Mesothelial cell of epicardium (in vitro differentiated cells): Measurements from ENCODE around the gene FXYD3. TPM values are rescaled to one million over a fixed set of nuclear protein-coding genes. Genes with fewer than 3 reads are reported as not detected.
A peak's percentile ranks its signal among the peaks of the same experiment; 100 is the strongest.

ENCODE experiments used
- DNase-seq, 2 experiments: peaks; one replicate each; pipeline ENCODE4 v3.0.0; 2021; ENCODE audit warnings: low spot score in 2 of 2; ENCODE audit not compliant: unreplicated experiment in 2 of 2
- H3K27ac Mint-ChIP-seq: 2 replicates; pipeline ENCODE4 v1.8.0; 2021; ENCODE audit warnings: mixed read lengths
- H3K27me3 Mint-ChIP-seq: 2 replicates; pipeline ENCODE4 v1.8.0; 2021; ENCODE audit warnings: low read depth, mixed read lengths
- H3K36me3 Mint-ChIP-seq: 2 replicates; pipeline ENCODE4 v1.8.0; 2021; ENCODE audit warnings: mixed read lengths
- H3K4me1 Mint-ChIP-seq: 2 replicates; pipeline ENCODE4 v1.8.0; 2021; ENCODE audit warnings: mixed read lengths
- H3K4me3 Mint-ChIP-seq: 2 replicates; pipeline ENCODE4 v1.8.0; 2021; ENCODE audit warnings: mild to moderate bottlenecking, moderate library complexity, mixed read lengths
- H3K9me3 Mint-ChIP-seq: 2 replicates; pipeline ENCODE4 v1.8.0; 2021; ENCODE audit warnings: mixed read lengths
- CTCF ChIP-seq: fragments of 200-600 bp; sonication (generic); IDR thresholded peaks from one replicate; pipeline ENCODE4 v1.5.0; 2021; ENCODE audit warnings: antibody characterized with exemption; ENCODE audit not compliant: unreplicated experiment
- total RNA-seq: library from RNA; stranded (reverse); gene quantifications from 3 replicates; pipeline ENCODE4 v1.2.1, GENCODE V29; 2021

FXYD3 gene
- total RNA-seq, 1 donor from 2014 or later: 5.5 TPM

GRCh38 chr19:35140207-35140961, 24.8 kb downstream of the FXYD3 start:
- no peak for DNase-seq
- Mint-ChIP-seq H3K27ac (no peak overlapping the region), H3K4me3 (no peak overlapping the region), H3K4me1 (peaks cover 52% of the 10 kb centered on the region), H3K27me3 (peaks cover 61% of the 10 kb centered on the region), H3K36me3 (no peaks in the 10 kb centered on the region), H3K9me3 (no peaks in the 10 kb centered on the region)
- TF ChIP-seq CTCF: no peak

- DNase-seq: peak; percentile 83 to 85
- no peak for TF ChIP-seq CTCF
- peaks cover 62% of the 10 kb centered on the region for H3K27me3 Mint-ChIP-seq
- H3K36me3 Mint-ChIP-seq: no peaks in the 10 kb centered on the region
- H3K4me3 Mint-ChIP-seq: peak overlapping the region; percentile 39
- no peaks in the 10 kb centered on the region for H3K9me3 Mint-ChIP-seq
- H3K27ac Mint-ChIP-seq: peak overlapping the region; percentile 64
- peaks cover 52% of the 10 kb centered on the region for H3K4me1 Mint-ChIP-seq
These were observed 25.6 kb downstream of the FXYD3 start for GRCh38 chr19:35140962-35141836.

GRCh38 chr19:35141837-35142605, 26.4 kb downstream of the FXYD3 start:
- Mint-ChIP-seq H3K4me3 (peak overlapping the region; percentile 44), H3K27ac (no peak overlapping the region), H3K27me3 (peaks cover 62% of the 10 kb centered on the region), H3K9me3 (no peaks in the 10 kb centered on the region), H3K36me3 (no peaks in the 10 kb centered on the region), H3K4me1 (peaks cover 52% of the 10 kb centered on the region)
- DNase-seq: no peak
- TF ChIP-seq CTCF: no peak

- Mint-ChIP-seq H3K27me3 (peaks cover 58% of the 10 kb centered on the region), H3K36me3 (no peaks in the 10 kb centered on the region), H3K4me1 (peaks cover 47% of the 10 kb centered on the region), H3K9me3 (no peaks in the 10 kb centered on the region), H3K4me3 (peak overlapping the region; percentile 44), H3K27ac (no peak overlapping the region)
- peak in 1 of 2 experiments; percentile 69 for DNase-seq
- peak; percentile 78 for TF ChIP-seq CTCF
These were observed 27.1 kb downstream of the FXYD3 start for GRCh38 chr19:35142606-35143230.

GRCh38 chr19:35143231-35143715, 27.6 kb downstream of the FXYD3 start, which contains the start of gene FXYD7:
Gene FXYD7, plus strand, starts transcription at chr19:35143255. Its CDS starts 79 bp downstream, at chr19:35143334.
- no peaks in the 10 kb centered on the region for H3K36me3 Mint-ChIP-seq
- peaks cover 55% of the 10 kb centered on the region for H3K27me3 Mint-ChIP-seq
- DNase-seq: no peak
- H3K4me3 Mint-ChIP-seq: peak within 1 kb of the TSS; percentile 44
- TF ChIP-seq CTCF: peak; percentile 59
- no peaks in the 10 kb centered on the region for H3K9me3 Mint-ChIP-seq
- H3K27ac Mint-ChIP-seq: no peak within 1 kb of the TSS
- peaks cover 44% of the 10 kb centered on the region for H3K4me1 Mint-ChIP-seq
